OCI-LY1 (cell line): ENCODE results near the gene GPI.

Source experiments
- H2AFZ ChIP-seq: fragments of 200-600 bp; sonication (generic), shearing (Covaris generic); 2 replicates; pipeline ENCODE4 v1.6.0; 2014; ENCODE audit warnings: antibody characterized with exemption, mild to moderate bottlenecking, low read length
- H3F3A ChIP-seq: fragments of 200-600 bp; sonication (generic), shearing (Covaris generic); 2 replicates; pipeline ENCODE4 v1.6.0; 2014; ENCODE audit warnings: mild to moderate bottlenecking, antibody characterized with exemption, low read length, moderate library complexity; ENCODE audit not compliant: insufficient read depth
- H3K27ac ChIP-seq: fragments of 200-600 bp; sonication (generic); 2 replicates; pipeline ENCODE4 v1.5.1; 2014; ENCODE audit warnings: low read length, mixed run types, mild to moderate bottlenecking, low read depth; ENCODE audit not compliant: poor library complexity, severe bottlenecking
- H3K27me3 ChIP-seq: fragments of 200-600 bp; sonication (generic); 2 replicates; pipeline ENCODE4 v1.6.0; 2014; ENCODE audit warnings: antibody characterized with exemption, mild to moderate bottlenecking, low read length, moderate library complexity; ENCODE audit not compliant: insufficient read depth
- H3K36me3 ChIP-seq: fragments of 200-600 bp; sonication (generic); 2 replicates; pipeline ENCODE4 v1.6.1; 2014; ENCODE audit warnings: mild to moderate bottlenecking, antibody characterized with exemption, low read length, moderate library complexity, mixed read lengths; ENCODE audit not compliant: insufficient read depth
- H3K4me1 ChIP-seq: fragments of 200-600 bp; sonication (generic); 2 replicates; pipeline ENCODE4 v1.5.1; 2014; ENCODE audit warnings: mild to moderate bottlenecking, low read length, moderate library complexity; ENCODE audit not compliant: insufficient read depth, severe bottlenecking
- H3K4me2 ChIP-seq: fragments of 200-600 bp; sonication (generic), shearing (Covaris generic); 2 replicates; pipeline ENCODE4 v1.6.1; 2014; ENCODE audit warnings: low read length
- H3K4me3 ChIP-seq: fragments of 200-600 bp; sonication (generic); 2 replicates; pipeline ENCODE4 v1.5.1; 2014; ENCODE audit warnings: low read length, low read depth, mild to moderate bottlenecking, mixed read lengths; ENCODE audit not compliant: poor library complexity, severe bottlenecking
- H3K79me2 ChIP-seq: fragments of 200-600 bp; shearing (Covaris generic); 2 replicates; pipeline ENCODE4 v1.6.1; 2016; ENCODE audit warnings: mixed run types, low read length, mixed read lengths; ENCODE audit not compliant: insufficient read depth
- H3K9ac ChIP-seq: fragments of 200-600 bp; sonication (generic), shearing (Covaris generic); 2 replicates; pipeline ENCODE4 v1.6.1; 2014; ENCODE audit warnings: mild to moderate bottlenecking, low read length, mixed read lengths
- H3K9me2 ChIP-seq: fragments of 200-600 bp; sonication (generic), shearing (Covaris generic); 2 replicates; pipeline ENCODE4 v1.6.1; 2014; ENCODE audit warnings: low read depth, mild to moderate bottlenecking, low read length, mixed read lengths
- H3K9me3 ChIP-seq: fragments of 200-600 bp; shearing (Covaris generic); 2 replicates; pipeline ENCODE4 v1.6.1; 2014; ENCODE audit warnings: low read length, mixed read lengths
- H4K20me1 ChIP-seq: fragments of 200-600 bp; sonication (generic), shearing (Covaris generic); 2 replicates; pipeline ENCODE4 v1.6.0; 2016; ENCODE audit warnings: mild to moderate bottlenecking, low read length; ENCODE audit not compliant: insufficient read depth
- EZH2 ChIP-seq: fragments of 200-600 bp; sonication (generic), shearing (Covaris generic); IDR thresholded peaks from 2 replicates; pipeline ENCODE4 v1.8.0; 2017; ENCODE audit warnings: borderline replicate concordance, mixed run types, mild to moderate bottlenecking, antibody characterized with exemption, low read length, moderate library complexity, mixed read lengths
- TF ChIP-seq, protein P1 (sequence below): fragments of 200-600 bp; sonication (generic), shearing (Covaris generic); IDR thresholded peaks from 2 replicates; pipeline ENCODE4 v1.5.1; 2017; ENCODE audit warnings: mild to moderate bottlenecking, antibody characterized with exemption, low read length, moderate library complexity, mixed read lengths

GPI gene

GRCh38 chr19:34408411-34408810, 43.4 kb downstream of the GPI start:
- peaks cover 53% of the 10 kb centered on the region for H3K36me3 ChIP-seq
- H3K27ac ChIP-seq = no peak overlapping the region
- no peaks in the 10 kb centered on the region for H4K20me1 ChIP-seq
- H3K4me1 ChIP-seq = peaks cover 20% of the 10 kb centered on the region
- H3K79me2 ChIP-seq = peaks cover 22% of the 10 kb centered on the region
- H3K27me3 ChIP-seq = no peaks in the 10 kb centered on the region
- TF ChIP-seq, protein P1, sequence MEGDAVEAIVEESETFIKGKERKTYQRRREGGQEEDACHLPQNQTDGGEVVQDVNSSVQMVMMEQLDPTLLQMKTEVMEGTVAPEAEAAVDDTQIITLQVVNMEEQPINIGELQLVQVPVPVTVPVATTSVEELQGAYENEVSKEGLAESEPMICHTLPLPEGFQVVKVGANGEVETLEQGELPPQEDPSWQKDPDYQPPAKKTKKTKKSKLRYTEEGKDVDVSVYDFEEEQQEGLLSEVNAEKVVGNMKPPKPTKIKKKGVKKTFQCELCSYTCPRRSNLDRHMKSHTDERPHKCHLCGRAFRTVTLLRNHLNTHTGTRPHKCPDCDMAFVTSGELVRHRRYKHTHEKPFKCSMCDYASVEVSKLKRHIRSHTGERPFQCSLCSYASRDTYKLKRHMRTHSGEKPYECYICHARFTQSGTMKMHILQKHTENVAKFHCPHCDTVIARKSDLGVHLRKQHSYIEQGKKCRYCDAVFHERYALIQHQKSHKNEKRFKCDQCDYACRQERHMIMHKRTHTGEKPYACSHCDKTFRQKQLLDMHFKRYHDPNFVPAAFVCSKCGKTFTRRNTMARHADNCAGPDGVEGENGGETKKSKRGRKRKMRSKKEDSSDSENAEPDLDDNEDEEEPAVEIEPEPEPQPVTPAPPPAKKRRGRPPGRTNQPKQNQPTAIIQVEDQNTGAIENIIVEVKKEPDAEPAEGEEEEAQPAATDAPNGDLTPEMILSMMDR = no peak
- TF ChIP-seq EZH2 = no peak
- H3K9me2 ChIP-seq = no peaks in the 10 kb centered on the region
- no peak overlapping the region for H3K4me2 ChIP-seq
- no peak overlapping the region for H2AFZ ChIP-seq
- H3K9me3 ChIP-seq = no peaks in the 10 kb centered on the region
- no peak overlapping the region for H3K4me3 ChIP-seq
- no peak overlapping the region for H3K9ac ChIP-seq
- H3F3A ChIP-seq = no peaks in the 10 kb centered on the region

DNA sequence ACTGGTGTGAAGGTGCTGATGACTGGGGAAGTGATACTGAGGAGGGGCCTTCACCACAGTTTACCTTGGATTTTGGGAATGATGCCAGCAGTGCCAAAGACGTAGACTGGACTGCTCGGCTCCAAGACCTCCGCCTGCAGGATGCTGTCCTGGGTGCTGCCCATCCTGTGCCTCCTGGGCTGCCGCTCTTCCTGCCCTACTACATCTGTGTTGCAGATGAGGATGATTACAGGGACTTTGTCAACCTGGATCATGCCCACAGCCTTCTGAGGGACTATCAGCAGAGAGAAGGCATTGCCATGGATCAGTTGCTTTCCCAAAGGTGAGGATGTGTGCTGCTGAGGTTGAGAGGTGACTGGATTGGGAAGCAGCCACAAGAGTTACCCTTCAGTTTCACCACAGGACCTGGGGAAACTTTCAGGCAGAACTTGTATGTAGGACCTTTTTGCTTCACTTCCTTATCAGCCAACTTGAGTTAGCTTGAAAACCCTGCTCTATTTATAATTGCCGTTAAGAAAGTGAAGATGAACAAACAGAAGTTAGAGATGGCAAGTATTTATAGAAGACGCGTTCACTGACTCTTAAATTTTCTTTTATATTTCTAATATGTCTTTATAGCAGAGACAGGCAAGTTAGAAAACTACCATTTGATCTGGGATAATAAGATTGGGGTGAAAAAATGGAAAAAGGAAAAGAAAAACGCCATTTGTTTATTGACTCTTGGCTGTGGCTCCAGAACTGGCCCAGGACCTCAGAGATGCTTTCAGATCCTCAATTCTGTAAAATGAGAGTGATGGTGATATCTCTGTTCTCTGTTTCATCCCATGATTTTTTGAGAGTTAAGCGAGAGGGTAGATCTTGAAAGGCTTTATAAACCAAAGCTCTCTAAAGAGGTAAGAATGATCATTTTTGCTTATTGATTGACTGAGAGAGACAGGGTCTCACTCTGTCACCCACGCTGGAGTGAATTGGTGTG, 44.5 kb downstream of the GPI start:
- H3K27ac ChIP-seq = no peak overlapping the region
- H3K79me2 ChIP-seq = peaks cover 22% of the 10 kb centered on the region
- H3F3A ChIP-seq = no peaks in the 10 kb centered on the region
- no peak overlapping the region for H3K4me3 ChIP-seq
- no peaks in the 10 kb centered on the region for H3K9me2 ChIP-seq
- H3K4me1 ChIP-seq = peaks cover 20% of the 10 kb centered on the region
- no peaks in the 10 kb centered on the region for H3K9me3 ChIP-seq
- no peaks in the 10 kb centered on the region for H4K20me1 ChIP-seq
- no peak overlapping the region for H2AFZ ChIP-seq
- TF ChIP-seq, protein P1 = no peak
- no peak for TF ChIP-seq EZH2
- no peak overlapping the region for H3K9ac ChIP-seq
- no peak overlapping the region for H3K4me2 ChIP-seq
- peaks cover 64% of the 10 kb centered on the region for H3K36me3 ChIP-seq
- no peaks in the 10 kb centered on the region for H3K27me3 ChIP-seq

DNA sequence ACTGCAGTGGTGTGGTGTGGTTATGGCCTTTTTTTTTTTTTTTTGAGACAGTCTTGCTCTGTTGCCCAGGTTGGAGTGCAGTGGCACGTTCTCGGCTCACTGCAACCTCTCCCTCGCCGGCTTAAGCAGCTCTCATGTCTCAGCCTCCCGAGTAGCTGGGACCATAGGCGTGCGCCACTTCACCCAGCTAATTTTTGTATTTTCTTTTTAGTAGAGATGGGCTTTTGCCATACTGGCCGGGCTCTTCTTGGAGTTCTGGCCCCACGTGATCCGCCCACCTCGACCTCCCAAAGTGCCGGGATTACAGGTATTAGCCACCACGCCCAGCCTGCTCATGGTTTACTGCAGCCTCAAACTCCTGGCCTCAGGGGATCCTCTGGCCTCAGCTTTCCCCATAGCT, 46.2 kb downstream of the GPI start:
- Histone ChIP-seq H2AFZ (no peak overlapping the region), H3K79me2 (peaks cover 8% of the 10 kb centered on the region; the same call in 1 of the 2 replicates), H3K36me3 (peaks cover 75% of the 10 kb centered on the region)

More for the DNA sequence above, 46.2 kb downstream of the GPI start:
- Histone ChIP-seq H3K4me3 (no peak overlapping the region), H4K20me1 (no peaks in the 10 kb centered on the region), H3K27me3 (no peaks in the 10 kb centered on the region), H3F3A (no peaks in the 10 kb centered on the region), H3K9me2 (no peaks in the 10 kb centered on the region), H3K4me1 (peaks cover 10% of the 10 kb centered on the region), H3K4me2 (no peak overlapping the region), H3K27ac (no peak overlapping the region), H3K9ac (no peak overlapping the region), H3K9me3 (no peaks in the 10 kb centered on the region)
- TF ChIP-seq, protein P1 = no peak
- TF ChIP-seq EZH2 = no peak
